Measurements from ENCODE around the gene ANO2.

The ANO2 gene

GRCh38 chr12:5716201-5716600, 228.9 kb downstream of the ANO2 start:
- peak; percentile 32 for DNase-seq (ENCODE audit: low read depth)
- TF ChIP-seq CTCF (conservative IDR thresholded peaks at IDR 0.05; ENCODE audit: low read length): no peak
- H3K4me3 ChIP-seq (ENCODE audit: low read length): no peak overlapping the region

GRCh38 chr12:5715021-5715420, 230.0 kb downstream of the ANO2 start:
- no peak for TF ChIP-seq CTCF (conservative IDR thresholded peaks at IDR 0.05; ENCODE audit: low read length)
- H3K4me3 ChIP-seq (ENCODE audit: low read length): no peak overlapping the region
- DNase-seq (ENCODE audit: low read depth): no peak

GRCh38 chr12:5713599-5714081, 231.4 kb downstream of the ANO2 start:
- H3K4me3 ChIP-seq (ENCODE audit: low read length): no peak overlapping the region
- no peak for DNase-seq (ENCODE audit: low read depth)
- TF ChIP-seq CTCF (conservative IDR thresholded peaks at IDR 0.05; ENCODE audit: low read length): no peak

- no peak overlapping the region for H3K4me3 ChIP-seq (ENCODE audit: low read length)
- DNase-seq (ENCODE audit: low read depth): no peak
- no peak for TF ChIP-seq CTCF (conservative IDR thresholded peaks at IDR 0.05; ENCODE audit: low read length)
Observed at GRCh38 chr12:5710260-5710878, 234.7 kb downstream of the ANO2 start.

- DNase-seq (ENCODE audit: low read depth): no peak
- TF ChIP-seq CTCF (conservative IDR thresholded peaks at IDR 0.05; ENCODE audit: low read length): no peak
- H3K4me3 ChIP-seq (ENCODE audit: low read length): no peak overlapping the region
Observed at GRCh38 chr12:5708371-5708770, 236.7 kb downstream of the ANO2 start.

GRCh38 chr12:5706247-5706646, 238.8 kb downstream of the ANO2 start:
- no peak overlapping the region for H3K4me3 ChIP-seq (ENCODE audit: low read length)
- TF ChIP-seq CTCF (conservative IDR thresholded peaks at IDR 0.05; ENCODE audit: low read length): no peak
- DNase-seq (ENCODE audit: low read depth): no peak

GRCh38 chr12:5705791-5706190, 239.3 kb downstream of the ANO2 start:
- no peak overlapping the region for H3K4me3 ChIP-seq (ENCODE audit: low read length)
- no peak for DNase-seq (ENCODE audit: low read depth)
- no peak for TF ChIP-seq CTCF (conservative IDR thresholded peaks at IDR 0.05; ENCODE audit: low read length)
